CD4-positive, alpha-beta T cell (primary cell): Measurements from ENCODE around the gene ANKRD33B. TPM values are rescaled to one million over a fixed set of nuclear protein-coding genes. Genes with fewer than 3 reads are reported as not detected.
"Not testable (repeated sequence)": the region's sequence is repeated elsewhere in the genome, so short reads cannot be mapped to it uniquely, and the experiment has no call there.

ENCODE experiments used
- ATAC-seq: fragments of 200-7000 bp; cut with Tn5 transposase; one replicate; pipeline ENCODE4 v1.10.0; 2022; ENCODE audit warnings: mild to moderate bottlenecking; ENCODE audit not compliant: poor library complexity
- CTCF ChIA-PET: fragments of 350-600 bp; sonication (Branson Sonifier 250); formaldehyde crosslinking; loops from one replicate; lab custom pipeline; 2021; ENCODE audit warnings: antibody characterized with exemption, inconsistent platforms; lab: Charles Lee
- POLR2A ChIA-PET: fragments of 350-600 bp; sonication (Branson Sonifier 250); formaldehyde crosslinking; loops from one replicate; lab custom pipeline; 2021; ENCODE audit warnings: antibody characterized with exemption, inconsistent platforms; lab: Charles Lee
- DNase-seq, 14 experiments: peaks; one replicate each; pipeline ENCODE4 v3.0.0-alpha.2; 2013 to 2020; ENCODE audit warnings: mixed read lengths in 2 of 14
- H3K27ac ChIP-seq, 2 donors: one replicate each; pipeline versions ENCODE4 v1.5.1 to v1.7.0; 2013; ENCODE audit warnings: low read length in 2 of 2, low read depth in 1 of 2, mild to moderate bottlenecking in 1 of 2
- H3K27me3 ChIP-seq, 2 experiments: 1 replicate in 1 of 2; 2 replicates in 1 of 2; pipeline versions ENCODE4 v1.6.1 to v1.7.0; 2013; ENCODE audit warnings: low read length in 2 of 2, control low read depth in 1 of 2, mild to moderate bottlenecking in 1 of 2, moderate library complexity in 1 of 2; ENCODE audit not compliant: insufficient read depth in 2 of 2, control insufficient read depth in 1 of 2
- H3K36me3 ChIP-seq: one replicate; pipeline ENCODE4 v1.6.1; 2013; ENCODE audit warnings: low read length, control low read depth; ENCODE audit not compliant: insufficient read depth
- H3K4me1 ChIP-seq: one replicate; pipeline ENCODE4 v1.6.1; 2013; ENCODE audit warnings: low read length, control low read depth; ENCODE audit not compliant: insufficient read depth
- H3K4me3 ChIP-seq: one replicate; pipeline ENCODE4 v1.5.1; 2013; ENCODE audit warnings: mild to moderate bottlenecking, low read length, moderate library complexity
- H3K9me3 ChIP-seq, 2 experiments: 1 replicate in 1 of 2; 2 replicates in 1 of 2; pipeline versions ENCODE4 v1.6.1 to v1.7.0; 2013; ENCODE audit warnings: low read length in 2 of 2, mild to moderate bottlenecking in 2 of 2, control low read depth in 1 of 2, moderate library complexity in 1 of 2; ENCODE audit not compliant: control insufficient read depth in 1 of 2, insufficient read depth in 1 of 2
- H3K27ac Mint-ChIP-seq: one replicate; pipeline ENCODE4 v1.8.0; 2020; ENCODE audit warnings: mixed read lengths
- H3K27me3 Mint-ChIP-seq: one replicate; pipeline ENCODE4 v1.8.0; 2021; ENCODE audit warnings: mixed read lengths
- H3K36me3 Mint-ChIP-seq: one replicate; pipeline ENCODE4 v1.8.0; 2021; ENCODE audit warnings: low read depth, mixed read lengths
- H3K4me1 Mint-ChIP-seq: one replicate; pipeline ENCODE4 v1.8.0; 2021; ENCODE audit warnings: low read depth, mixed read lengths
- H3K4me3 Mint-ChIP-seq: one replicate; pipeline ENCODE4 v1.8.0; 2020; ENCODE audit warnings: mild to moderate bottlenecking, mixed read lengths
- H3K9me3 Mint-ChIP-seq: one replicate; pipeline ENCODE4 v1.8.0; 2020; ENCODE audit warnings: mixed read lengths
- CTCF ChIP-seq: fragments of 200-600 bp; IDR thresholded peaks from one replicate; pipeline ENCODE4 v1.8.0; 2022; ENCODE audit warnings: antibody characterized with exemption, mild to moderate bottlenecking
- intact Hi-C, 2 experiments: fragments of 100-400 bp; cut with DNase I in 1 of 2; cut with micrococcal nuclease in 1 of 2; formaldehyde crosslinking; loops; one replicate each; pipeline versions ENCODE4 v1.15.1 to v1.9.0; 2023 to 2025; cut with DNase I, micrococcal nuclease
- total RNA-seq, 174 experiments: library from RNA in 2 of 174; stranded (reverse) in 2 of 174; gene quantifications; one replicate each; pipeline ENCODE4 v1.2.3 and lab custom pipeline; 2021 to 2026

Gene ANKRD33B
- total RNA-seq, 2 experiments from 2014 or later: 0.99 to 1.3 TPM

GRCh38 chr5:10545084-10545483 lies 18.8 kb upstream of the ANKRD33B start:
- Mint-ChIP-seq H3K27me3 (peaks cover 18% of the 10 kb centered on the region), H3K27ac (no peak overlapping the region), H3K9me3 (no peaks in the 10 kb centered on the region), H3K4me1 (no peaks in the 10 kb centered on the region), H3K36me3 (no peaks in the 10 kb centered on the region), H3K4me3 (no peak overlapping the region)
- DNase-seq: no peak
- peaks cover 0 to 10% of the 10 kb centered on the region in 2 experiments for H3K9me3 ChIP-seq
- ATAC-seq: no peak
- intact Hi-C loops: no loop called here
- no peaks in the 10 kb centered on the region for H3K4me1 ChIP-seq
- CTCF ChIA-PET: interaction anchor here (0.7 kb wide), 2 partner anchors 140 to 195 kb away, joined by 3 read pairs; no protein-coding TSS in a partner anchor
- peaks cover 0 to 5% of the 10 kb centered on the region in 2 experiments for H3K27me3 ChIP-seq
- no peak overlapping the region for H3K27ac ChIP-seq
- no peak overlapping the region for H3K4me3 ChIP-seq
- no peaks in the 10 kb centered on the region for H3K36me3 ChIP-seq
- TF ChIP-seq CTCF: no peak
- POLR2A ChIA-PET: no interaction called here

GRCh38 chr5:10546186-10546585 lies 17.7 kb upstream of the ANKRD33B start:
- CTCF ChIA-PET: no interaction called here
- Mint-ChIP-seq H3K4me1 (no peaks in the 10 kb centered on the region), H3K27me3 (peaks cover 18% of the 10 kb centered on the region), H3K36me3 (no peaks in the 10 kb centered on the region), H3K9me3 (no peaks in the 10 kb centered on the region), H3K4me3 (no peak overlapping the region), H3K27ac (no peak overlapping the region)
- DNase-seq: no peak
- POLR2A ChIA-PET: no interaction called here
- Histone ChIP-seq H3K4me1 (no peaks in the 10 kb centered on the region), H3K9me3 (peaks cover 0 to 10% of the 10 kb centered on the region in 2 experiments), H3K27ac (no peak overlapping the region), H3K27me3 (peaks cover 0 to 5% of the 10 kb centered on the region in 2 experiments), H3K4me3 (no peak overlapping the region), H3K36me3 (no peaks in the 10 kb centered on the region)
- TF ChIP-seq CTCF: no peak
- intact Hi-C loops: no loop called here
- no peak for ATAC-seq

- CTCF ChIA-PET: no interaction called here
- Mint-ChIP-seq H3K4me3 (no peak overlapping the region), H3K27ac (no peak overlapping the region)
Observed at GRCh38 chr5:10548418-10549122, 15.3 kb upstream of the ANKRD33B start.

GRCh38 chr5:10549123-10549514 lies 14.8 kb upstream of the ANKRD33B start:
- POLR2A ChIA-PET, H3K9me3 Mint-ChIP-seq: not testable (repeated sequence)

More at GRCh38 chr5:10548418-10549122, 15.3 kb upstream of the ANKRD33B start:
- Mint-ChIP-seq H3K4me1 (no peaks in the 10 kb centered on the region), H3K9me3 (no peaks in the 10 kb centered on the region), H3K27me3 (peaks cover 8% of the 10 kb centered on the region), H3K36me3 (no peaks in the 10 kb centered on the region)
- DNase-seq (no peak), ATAC-seq (no peak)
- Histone ChIP-seq H3K36me3 (no peaks in the 10 kb centered on the region), H3K4me1 (peaks cover 10% of the 10 kb centered on the region), H3K4me3 (no peak overlapping the region), H3K27me3 (no peaks in the 10 kb centered on the region), H3K9me3 (peaks cover 0 to 10% of the 10 kb centered on the region in 2 experiments), H3K27ac (no peak overlapping the region)
- intact Hi-C loops: no loop called here
- TF ChIP-seq CTCF: no peak
- POLR2A ChIA-PET: no interaction called here

More at GRCh38 chr5:10549123-10549514, 14.8 kb upstream of the ANKRD33B start:
- DNase-seq, CTCF ChIA-PET, H3K27me3 Mint-ChIP-seq, H3K36me3 ChIP-seq, H3K27ac Mint-ChIP-seq, H3K36me3 Mint-ChIP-seq, ATAC-seq, H3K27ac ChIP-seq, H3K27me3 ChIP-seq, H3K4me1 Mint-ChIP-seq, intact Hi-C loops, H3K4me3 ChIP-seq, H3K4me3 Mint-ChIP-seq: not testable (repeated sequence)
- Histone ChIP-seq H3K9me3 (peaks cover 0 to 10% of the 10 kb centered on the region in 2 experiments), H3K4me1 (peaks cover 10% of the 10 kb centered on the region)
